Activated T-helper 1 cell treated with anti-CD3 and anti-CD28 coated beads, Interleukin-12 subunit alpha, Interleukin-12 subunit beta, Interleukin-2, Interleukin-4 antibody, amounts not matched to agents 30 ng/mL and 10 ng/mL and 1 ng/mL, durations not matched to agents 14 hours and 24 hours and 36 hours (primary cell): ENCODE results near the gene EIF4G3. TPM values are rescaled to one million over a fixed set of nuclear protein-coding genes. Genes with fewer than 3 reads are reported as not detected.
A peak's percentile ranks its signal among the peaks of the same experiment; 100 is the strongest.
"Not testable (repeated sequence)": the region's sequence is repeated elsewhere in the genome, so short reads cannot be mapped to it uniquely, and the experiment has no call there.

Experiments
- DNase-seq: peaks from one replicate; pipeline ENCODE4 v3.0.0; 2021; ENCODE audit warnings: low spot score
- H3K27ac Mint-ChIP-seq: one replicate; pipeline ENCODE4 v1.8.0; 2021; ENCODE audit warnings: mild to moderate bottlenecking, mixed read lengths
- H3K27me3 Mint-ChIP-seq: one replicate; pipeline ENCODE4 v1.8.0; 2022; ENCODE audit warnings: mild to moderate bottlenecking, moderate library complexity, mixed read lengths; ENCODE audit not compliant: insufficient read depth
- H3K36me3 Mint-ChIP-seq: one replicate; pipeline ENCODE4 v1.8.0; 2021; ENCODE audit warnings: low read depth, mixed read lengths
- H3K4me1 Mint-ChIP-seq: one replicate; pipeline ENCODE4 v1.8.0; 2021; ENCODE audit warnings: low read depth, mixed read lengths
- H3K4me3 Mint-ChIP-seq: one replicate; pipeline ENCODE4 v1.8.0; 2021; ENCODE audit warnings: mild to moderate bottlenecking, moderate library complexity, mixed read lengths
- H3K9me3 Mint-ChIP-seq: one replicate; pipeline ENCODE4 v1.8.0; 2021; ENCODE audit warnings: mixed read lengths
- intact Hi-C: fragments of 100-400 bp; cut with micrococcal nuclease; formaldehyde crosslinking; loops from one replicate; pipeline ENCODE4 v1.15.1; 2024
- total RNA-seq: library from RNA; stranded (reverse); gene quantifications from 2 replicates; pipeline ENCODE4 v1.2.3, GENCODE V29; 2022

The EIF4G3 gene
- total RNA-seq, 1 donor from 2014 or later, result 67.5 TPM

DNA sequence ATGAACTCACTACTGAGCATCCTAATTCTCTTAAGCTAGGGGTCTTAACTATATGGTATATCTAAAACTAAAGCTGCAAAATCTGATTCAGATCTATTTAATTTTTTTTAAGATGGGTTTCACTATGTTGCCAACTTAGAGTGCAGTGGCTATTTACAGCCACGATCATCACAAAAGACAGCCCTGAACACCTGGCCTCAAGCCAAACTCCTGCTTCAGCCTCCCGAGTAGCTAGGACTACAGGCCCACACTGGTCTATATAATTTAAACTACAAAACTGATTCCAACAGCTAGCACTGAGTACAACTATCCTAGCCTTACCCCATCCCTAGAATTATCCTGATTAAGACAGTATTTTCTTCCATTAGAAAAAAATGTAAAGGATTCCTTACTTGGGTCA lies 37.1 kb downstream of the EIF4G3 start:
- intact Hi-C loops, result no loop called here
- DNase-seq, result no peak
- Mint-ChIP-seq H3K27me3 (no peaks in the 10 kb centered on the region), H3K4me1 (no peaks in the 10 kb centered on the region), H3K9me3 (no peaks in the 10 kb centered on the region), H3K36me3 (peaks cover 10% of the 10 kb centered on the region), H3K27ac (no peak overlapping the region), H3K4me3 (no peak overlapping the region)

DNA sequence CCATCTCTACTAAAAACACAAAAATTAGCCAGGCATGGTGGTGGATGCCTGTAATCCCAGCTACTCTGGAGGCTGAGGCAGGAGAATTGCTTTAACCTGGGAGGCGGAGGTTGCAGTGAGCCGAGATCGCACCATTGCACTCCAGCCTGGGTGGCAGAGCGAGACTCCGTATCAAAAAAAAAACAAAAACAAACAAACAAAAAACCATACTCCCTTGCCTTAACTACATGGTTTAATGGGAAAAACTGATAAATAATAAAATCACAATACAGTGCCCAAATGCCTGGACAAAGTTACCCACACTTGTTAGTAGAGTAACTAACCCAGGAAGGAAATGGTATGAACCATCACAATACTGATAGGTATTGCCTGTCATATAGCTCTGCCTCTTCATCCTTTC lies 40.4 kb downstream of the EIF4G3 start:
- H3K27ac Mint-ChIP-seq, H3K27me3 Mint-ChIP-seq, H3K9me3 Mint-ChIP-seq, DNase-seq, H3K4me1 Mint-ChIP-seq, H3K4me3 Mint-ChIP-seq, intact Hi-C loops: not testable (repeated sequence)
- peaks cover 14% of the 10 kb centered on the region for H3K36me3 Mint-ChIP-seq

DNA sequence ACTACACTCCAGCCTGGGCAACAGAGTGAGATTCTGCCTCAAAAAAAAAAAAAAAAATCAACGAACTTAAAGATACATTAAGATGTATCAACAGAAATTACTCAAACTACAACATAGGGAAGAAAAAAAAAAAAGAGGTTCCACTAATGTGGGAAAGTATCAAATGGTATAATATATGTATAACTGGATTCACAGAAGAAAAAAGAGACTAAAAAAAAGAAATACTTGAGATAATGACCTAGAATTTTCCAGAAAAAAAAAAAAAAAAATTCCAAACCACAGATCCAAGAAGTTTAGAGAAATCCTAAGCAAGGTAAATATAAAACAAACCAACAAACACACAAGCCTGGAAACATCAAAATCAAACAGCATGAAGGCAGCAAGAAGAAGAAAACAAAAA lies 45.5 kb downstream of the EIF4G3 start:
- intact Hi-C loops, result no loop called here

DNA sequence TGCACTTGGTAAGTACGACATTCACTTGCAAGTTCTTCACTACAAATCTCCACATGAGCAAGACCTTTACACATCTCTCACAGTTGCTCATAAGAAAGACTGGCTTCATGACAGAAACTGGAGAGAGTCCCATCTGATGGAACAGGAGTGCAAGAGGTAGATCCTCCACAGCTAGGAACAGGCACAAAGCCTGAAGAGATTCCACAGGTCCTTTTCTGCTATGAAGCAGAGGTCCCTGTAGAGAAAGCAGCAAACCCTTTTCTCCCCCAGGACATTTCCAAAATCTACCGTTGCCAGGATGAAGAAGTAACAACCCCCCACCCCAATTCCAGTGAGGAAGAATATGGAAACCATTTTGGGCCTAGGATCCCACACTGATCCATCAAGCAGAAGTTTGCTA lies 47.3 kb downstream of the EIF4G3 start:
- no peaks in the 10 kb centered on the region for H3K9me3 Mint-ChIP-seq
- intact Hi-C loops, result no loop called here
- H3K36me3 Mint-ChIP-seq, result peaks cover 16% of the 10 kb centered on the region

More for the DNA sequence above, 45.5 kb downstream of the EIF4G3 start:
- no peaks in the 10 kb centered on the region for H3K9me3 Mint-ChIP-seq
- peaks cover 22% of the 10 kb centered on the region for H3K36me3 Mint-ChIP-seq
- peak overlapping the region; percentile 31 for H3K27ac Mint-ChIP-seq
- no peak for DNase-seq
- H3K4me3 Mint-ChIP-seq, result no peak overlapping the region
- H3K4me1 Mint-ChIP-seq, result no peaks in the 10 kb centered on the region
- H3K27me3 Mint-ChIP-seq, result no peaks in the 10 kb centered on the region

DNA sequence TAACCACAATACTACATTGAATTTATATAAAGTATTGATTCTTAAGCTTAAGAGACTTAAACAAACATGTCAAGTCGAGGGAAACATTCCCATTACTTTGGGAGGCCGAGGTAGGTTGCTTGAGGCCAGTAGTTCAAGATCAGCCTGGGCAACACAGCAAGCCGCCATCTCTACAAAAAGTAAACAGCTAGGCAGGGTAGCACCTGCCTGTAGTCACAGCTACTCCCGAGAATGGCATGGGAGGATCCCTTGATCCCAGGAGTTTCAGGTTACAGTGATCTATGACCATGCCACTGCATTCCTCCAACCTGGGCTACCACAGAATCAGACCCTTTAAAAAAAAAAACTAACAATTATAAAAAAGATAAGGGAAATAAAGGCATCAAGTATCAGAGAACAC lies 50.4 kb downstream of the EIF4G3 start:
- Mint-ChIP-seq H3K27me3 (no peaks in the 10 kb centered on the region), H3K4me3 (no peak overlapping the region), H3K4me1 (no peaks in the 10 kb centered on the region), H3K27ac (no peak overlapping the region), H3K36me3 (peaks cover 23% of the 10 kb centered on the region), H3K9me3 (no peaks in the 10 kb centered on the region)
- DNase-seq, result no peak
- intact Hi-C loops, result no loop called here

More for the DNA sequence above, 47.3 kb downstream of the EIF4G3 start:
- Mint-ChIP-seq H3K27me3 (no peaks in the 10 kb centered on the region), H3K27ac (no peak overlapping the region), H3K4me1 (no peaks in the 10 kb centered on the region), H3K4me3 (no peak overlapping the region)
- DNase-seq, result no peak

DNA sequence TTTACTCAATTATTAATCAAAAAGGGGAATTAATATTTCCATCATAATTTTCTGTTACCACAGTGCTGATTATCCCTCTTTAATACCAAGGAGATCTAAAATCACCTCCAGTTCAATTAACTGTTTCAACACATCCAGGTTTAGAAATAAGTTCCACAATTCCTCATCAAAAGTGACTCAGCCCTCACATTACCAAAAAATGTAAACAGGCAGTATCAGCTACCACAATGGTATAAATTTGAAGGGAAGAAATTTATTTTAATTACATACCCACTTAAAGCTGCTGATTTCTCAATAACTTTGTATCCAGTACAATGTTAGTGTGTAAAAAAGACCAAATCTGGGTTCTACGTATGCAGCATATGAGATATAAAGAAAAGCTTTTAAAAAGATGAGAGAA lies 51.9 kb downstream of the EIF4G3 start:
- intact Hi-C loops, result no loop called here
- no peak for DNase-seq
- Mint-ChIP-seq H3K4me1 (no peaks in the 10 kb centered on the region), H3K4me3 (no peak overlapping the region), H3K27me3 (no peaks in the 10 kb centered on the region), H3K27ac (no peak overlapping the region), H3K36me3 (peaks cover 16% of the 10 kb centered on the region), H3K9me3 (no peaks in the 10 kb centered on the region)

DNA sequence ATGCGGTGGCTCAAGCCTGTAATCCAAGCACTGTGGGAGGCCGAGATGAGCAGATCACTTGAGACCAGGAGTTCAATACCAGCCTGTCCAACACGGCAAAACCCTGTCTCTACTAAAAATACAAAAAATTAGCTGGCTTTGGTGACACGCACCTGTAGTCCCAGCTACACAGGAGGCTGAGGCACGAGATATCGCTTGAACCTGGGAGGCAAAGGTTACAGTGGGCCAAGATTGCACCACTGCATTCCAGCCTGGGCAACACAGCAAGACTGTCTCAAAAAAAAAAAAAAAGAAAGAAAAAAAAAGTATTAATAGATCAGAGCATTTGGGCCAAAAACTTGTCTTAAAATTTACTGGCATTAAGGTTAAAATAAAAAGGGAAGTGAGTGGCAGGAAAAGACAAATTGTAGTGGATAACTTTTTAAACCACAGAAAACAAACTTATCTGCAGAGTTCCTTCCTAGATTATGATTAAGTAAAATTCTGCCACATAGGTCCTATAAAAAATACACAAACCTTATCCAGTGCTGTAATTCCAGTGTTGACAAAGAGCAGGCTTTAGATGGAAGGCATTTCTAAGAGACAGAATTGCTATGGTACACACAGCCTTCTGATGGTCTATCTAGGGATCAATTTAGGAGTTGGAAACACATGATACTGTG lies 53.3 kb downstream of the EIF4G3 start:
- no peak overlapping the region for H3K4me3 Mint-ChIP-seq
- H3K27me3 Mint-ChIP-seq, result no peaks in the 10 kb centered on the region
- DNase-seq, result no peak
- H3K4me1 Mint-ChIP-seq, result no peaks in the 10 kb centered on the region
- H3K9me3 Mint-ChIP-seq, result no peaks in the 10 kb centered on the region
- H3K27ac Mint-ChIP-seq, result no peak overlapping the region
- peaks cover 10% of the 10 kb centered on the region for H3K36me3 Mint-ChIP-seq
- intact Hi-C loops, result no loop called here

DNA sequence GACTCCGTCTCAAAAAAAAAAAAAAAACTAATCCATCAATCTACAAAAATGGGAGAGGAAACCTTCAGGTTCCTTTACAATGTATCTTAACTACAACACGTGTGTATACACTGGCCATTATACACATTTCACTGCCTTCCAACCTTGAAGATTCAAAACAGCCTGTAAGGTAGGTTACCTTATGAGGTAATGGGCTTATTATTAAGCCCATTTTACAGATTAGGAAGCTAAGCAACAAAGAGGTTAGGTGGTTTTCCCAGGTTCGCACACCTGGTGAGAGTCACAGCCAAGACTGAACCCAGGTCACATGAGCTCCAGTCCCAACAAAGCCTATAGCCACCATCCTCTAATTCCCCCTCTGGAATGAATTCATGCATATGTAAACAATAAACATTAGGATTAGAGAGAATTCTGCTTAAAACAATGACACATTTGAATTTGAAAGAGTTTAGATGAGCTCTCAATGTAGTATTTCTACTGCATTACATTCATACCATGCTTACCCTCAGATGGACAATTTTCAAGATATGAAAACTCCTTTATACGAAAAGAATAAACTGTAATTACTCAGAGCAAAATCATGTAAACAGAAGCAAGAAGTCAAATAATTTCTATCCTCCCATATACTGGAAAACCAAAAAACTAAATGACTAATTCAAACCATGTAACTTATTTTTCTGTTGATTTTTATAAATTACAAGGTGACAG lies 54.8 kb downstream of the EIF4G3 start:
- intact Hi-C loops, result no loop called here
- no peak overlapping the region for H3K27ac Mint-ChIP-seq

DNA sequence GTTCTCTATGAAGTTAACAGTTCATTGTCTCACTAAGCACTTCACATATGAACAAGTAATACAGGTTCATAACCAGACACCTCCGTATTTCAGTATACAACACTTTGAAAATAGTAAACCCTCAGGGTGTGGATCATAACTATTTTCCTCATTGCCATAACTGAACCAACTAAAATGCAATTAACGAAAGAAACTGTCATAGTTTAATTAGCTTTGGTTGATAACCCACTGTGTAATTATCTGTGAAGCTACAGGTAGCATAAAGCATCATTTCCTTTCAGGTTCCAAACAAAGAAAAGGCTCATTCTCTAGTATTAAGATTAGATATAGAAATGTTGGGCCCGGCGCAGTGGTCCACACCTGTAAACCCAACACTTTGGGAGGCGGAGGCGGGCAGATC lies 58.5 kb downstream of the EIF4G3 start:
- DNase-seq, result no peak
- Mint-ChIP-seq H3K4me3 (no peak overlapping the region), H3K9me3 (no peaks in the 10 kb centered on the region), H3K4me1 (no peaks in the 10 kb centered on the region), H3K27me3 (no peaks in the 10 kb centered on the region), H3K36me3 (peaks cover 9% of the 10 kb centered on the region), H3K27ac (no peak overlapping the region)
- intact Hi-C loops, result no loop called here

More for the DNA sequence above, 54.8 kb downstream of the EIF4G3 start:
- Mint-ChIP-seq H3K27me3 (no peaks in the 10 kb centered on the region), H3K9me3 (no peaks in the 10 kb centered on the region), H3K4me1 (no peaks in the 10 kb centered on the region), H3K4me3 (no peak overlapping the region), H3K36me3 (peaks cover 10% of the 10 kb centered on the region)
- DNase-seq, result no peak

DNA sequence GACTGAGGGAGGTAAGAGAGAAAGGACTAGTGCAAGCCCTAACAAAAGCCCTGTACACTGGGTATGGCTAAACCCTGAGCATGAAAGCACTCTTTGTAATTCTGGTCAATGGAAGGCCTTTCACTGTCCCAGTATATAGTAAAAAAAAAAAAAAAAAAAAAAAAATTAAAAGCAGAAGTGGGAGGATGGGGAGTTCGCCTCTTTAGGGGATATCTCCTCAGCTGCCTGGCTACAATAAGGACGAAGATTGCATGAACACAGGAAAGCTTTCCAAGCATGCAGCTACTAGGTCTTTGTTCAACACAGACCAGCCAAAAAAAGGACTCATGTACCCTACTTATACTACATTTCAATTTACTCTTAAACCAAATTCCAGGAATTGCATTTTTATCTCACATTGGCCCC lies 59.1 kb downstream of the EIF4G3 start:
- intact Hi-C loops, result no loop called here
- Mint-ChIP-seq H3K36me3 (peaks cover 6% of the 10 kb centered on the region), H3K4me3 (no peak overlapping the region), H3K27me3 (no peaks in the 10 kb centered on the region), H3K9me3 (no peaks in the 10 kb centered on the region), H3K27ac (no peak overlapping the region), H3K4me1 (no peaks in the 10 kb centered on the region)
- no peak for DNase-seq

DNA sequence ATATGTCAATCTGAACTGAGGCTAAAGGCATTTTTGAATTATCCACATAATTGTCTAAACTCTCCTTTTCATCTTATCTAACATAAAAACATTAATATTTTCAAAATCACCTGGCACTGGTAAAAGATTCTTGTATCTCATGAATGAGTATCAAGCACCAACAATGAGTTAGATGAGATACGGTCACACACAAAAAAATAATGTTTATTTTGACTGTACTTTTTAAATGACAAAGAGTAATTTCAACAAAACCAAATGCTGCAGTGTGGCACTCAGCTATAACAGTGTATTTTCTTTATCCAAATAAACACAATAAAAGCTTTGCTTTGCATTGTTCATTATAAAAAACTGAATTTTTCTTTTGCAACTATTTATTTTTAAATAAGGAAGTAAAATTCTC lies 59.5 kb downstream of the EIF4G3 start:
- Mint-ChIP-seq H3K4me3 (no peak overlapping the region), H3K9me3 (no peaks in the 10 kb centered on the region), H3K27me3 (no peaks in the 10 kb centered on the region), H3K36me3 (peaks cover 6% of the 10 kb centered on the region), H3K4me1 (no peaks in the 10 kb centered on the region), H3K27ac (no peak overlapping the region)
- intact Hi-C loops, result no loop called here
- DNase-seq, result no peak

DNA sequence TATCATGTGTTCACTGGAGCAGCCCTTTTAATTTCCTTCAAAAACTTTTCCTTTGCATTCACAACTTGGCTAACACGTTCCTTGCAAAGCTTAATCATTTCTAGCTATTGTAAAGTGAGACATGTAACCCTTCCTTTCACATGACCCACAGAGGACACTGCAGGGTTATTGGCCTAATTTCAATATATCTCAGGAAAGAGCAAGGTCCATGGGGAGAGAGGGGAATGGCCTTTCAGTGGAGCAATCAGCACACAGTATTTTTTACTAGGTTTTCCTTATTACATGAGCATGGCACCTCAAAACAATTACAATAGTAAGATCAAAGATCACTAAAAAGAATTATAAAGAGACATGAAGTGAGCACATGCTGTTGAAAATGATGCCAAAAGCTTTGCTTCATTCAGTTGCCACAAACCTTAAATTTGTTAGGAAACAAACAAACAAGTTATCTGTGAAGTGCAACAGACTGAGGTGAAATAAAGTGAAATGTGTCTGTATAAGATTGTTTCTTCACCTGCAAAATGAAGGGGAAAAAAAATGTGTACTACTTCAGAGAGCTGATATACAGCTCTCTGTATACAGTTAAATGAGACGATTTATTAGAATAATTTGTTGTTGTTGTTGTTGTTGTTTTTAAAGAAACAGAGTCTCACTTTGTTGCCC lies 61.5 kb downstream of the EIF4G3 start:
- no peak for DNase-seq
- Mint-ChIP-seq H3K36me3 (peaks cover 3% of the 10 kb centered on the region), H3K9me3 (no peaks in the 10 kb centered on the region), H3K27me3 (no peaks in the 10 kb centered on the region), H3K27ac (no peak overlapping the region), H3K4me3 (no peak overlapping the region), H3K4me1 (no peaks in the 10 kb centered on the region)
- intact Hi-C loops, result no loop called here

DNA sequence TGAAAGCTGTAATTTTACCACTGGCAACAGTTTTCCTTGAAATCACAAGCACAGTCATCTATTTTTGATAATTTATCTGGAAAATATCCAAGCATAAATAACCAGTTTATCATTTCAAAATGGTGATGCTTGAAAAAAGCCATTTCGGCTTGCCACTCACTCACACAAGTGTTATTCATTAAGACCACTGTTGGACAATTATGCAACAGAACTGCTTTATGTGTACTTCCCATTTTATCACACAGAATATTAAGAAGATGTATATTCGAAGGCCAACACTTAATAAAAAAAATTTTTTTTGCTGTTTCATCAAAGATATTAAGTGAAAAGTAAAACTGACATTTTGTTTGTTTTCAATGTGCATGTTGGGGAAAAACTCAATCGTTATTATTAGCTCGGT lies 62.3 kb downstream of the EIF4G3 start:
- DNase-seq, result no peak
- Mint-ChIP-seq H3K4me1 (no peaks in the 10 kb centered on the region), H3K27me3 (no peaks in the 10 kb centered on the region), H3K36me3 (peaks cover 3% of the 10 kb centered on the region), H3K9me3 (no peaks in the 10 kb centered on the region), H3K27ac (no peak overlapping the region), H3K4me3 (no peak overlapping the region)
- intact Hi-C loops, result no loop called here
